Measurements from ENCODE around the gene FCHSD1. TPM values are rescaled to one million over a fixed set of nuclear protein-coding genes. Genes with fewer than 3 reads are reported as not detected.

FCHSD1 gene
- 8.7 and 17.6 TPM in 2 replicates for total RNA-seq (ENCODE audit: low replicate concordance)

- Mint-ChIP-seq H3K4me1 (peaks cover 10% of the 10 kb centered on the region), H3K27ac (peak within 1 kb of the TSS; percentile 55), H3K4me3 (peak within 1 kb of the TSS; percentile 95), H3K36me3 (peaks cover under 1% of the 10 kb centered on the region), H3K9me3 (no peaks in the 10 kb centered on the region), H3K27me3 (ENCODE audit: insufficient read depth, low read depth) (peaks cover 3% of the 10 kb centered on the region)
- TF ChIP-seq CTCF (IDR thresholded peaks at IDR 0.05) (no peak), EZH2phosphoT487 (IDR thresholded peaks at IDR 0.05) (no peak), EZH2 (IDR thresholded peaks at IDR 0.05) (no peak)
- Histone ChIP-seq H2AFZ (replicated peaks) (peak within 1 kb of the TSS; percentile 93), H3K9me3 (ENCODE audit: low read depth) (no peaks in the 10 kb centered on the region), H4K20me1 (ENCODE audit: low read depth) (no peaks in the 10 kb centered on the region), H3K36me3 (no peaks in the 10 kb centered on the region), H3K4me1 (no peaks in the 10 kb centered on the region), H3K9ac (no peak within 1 kb of the TSS), H3K79me2 (ENCODE audit: low read depth) (no peaks in the 10 kb centered on the region), H3F3A (ENCODE audit: low read depth) (peaks cover 11% of the 10 kb centered on the region), H3K4me3 (peak within 1 kb of the TSS; percentile 69), H3K4me2 (peak within 1 kb of the TSS; percentile 94), H3K27me3 (peaks cover 6% of the 10 kb centered on the region), H3K27ac (no peak within 1 kb of the TSS)
- DNase-seq (ENCODE audit: low spot score) = peak; percentile 92
These were observed at the start of gene FCHSD1 for GRCh38 chr5:141650851-141651727. TSS of gene FCHSD1 (minus strand) at chr5:141651418. CDS start at chr5:141651368, 50 bp downstream.

DNA sequence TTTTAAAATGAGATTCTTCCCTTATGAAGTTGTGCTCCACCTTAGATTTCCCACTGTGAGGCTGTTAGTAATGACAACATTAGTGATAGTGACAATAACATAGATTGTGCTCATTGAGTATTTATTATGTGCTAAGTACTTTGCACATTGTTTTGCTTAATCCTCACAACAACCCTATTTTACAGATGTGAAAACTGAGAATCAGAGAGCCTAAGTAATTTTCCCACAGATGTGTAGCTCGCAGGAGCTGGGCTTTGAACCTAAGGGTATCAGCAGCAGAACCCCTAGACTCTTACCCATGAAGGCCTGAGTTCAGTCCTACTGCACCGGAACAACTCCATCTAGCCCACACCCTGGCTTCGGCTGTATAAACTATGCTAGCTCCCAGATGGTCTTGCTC lies 46.4 kb upstream of the FCHSD1 start:
- Mint-ChIP-seq H3K9me3 (no peaks in the 10 kb centered on the region), H3K27ac (no peak overlapping the region), H3K36me3 (no peaks in the 10 kb centered on the region), H3K4me3 (no peak overlapping the region), H3K4me1 (peaks cover 23% of the 10 kb centered on the region), H3K27me3 (ENCODE audit: insufficient read depth, low read depth) (peaks cover 12% of the 10 kb centered on the region)
- DNase-seq (ENCODE audit: low spot score) = no peak
- peaks cover 13% of the 10 kb centered on the region for H3K4me1 ChIP-seq
- H2AFZ ChIP-seq (replicated peaks) = no peak overlapping the region
- TF ChIP-seq EZH2phosphoT487 (IDR thresholded peaks at IDR 0.05) = no peak
- TF ChIP-seq EZH2 (IDR thresholded peaks at IDR 0.05) = no peak
- no peak for TF ChIP-seq CTCF (IDR thresholded peaks at IDR 0.05)
- no peaks in the 10 kb centered on the region for H3K36me3 ChIP-seq
- H4K20me1 ChIP-seq (ENCODE audit: low read depth) = no peaks in the 10 kb centered on the region
- no peak overlapping the region for H3K27ac ChIP-seq
- peaks cover 12% of the 10 kb centered on the region for H3F3A ChIP-seq (ENCODE audit: low read depth)
- H3K27me3 ChIP-seq = peaks cover 28% of the 10 kb centered on the region
- no peaks in the 10 kb centered on the region for H3K9me3 ChIP-seq (ENCODE audit: low read depth)
- H3K9ac ChIP-seq = no peak overlapping the region
- H3K4me3 ChIP-seq = no peak overlapping the region
- no peaks in the 10 kb centered on the region for H3K79me2 ChIP-seq (ENCODE audit: low read depth)
- H3K4me2 ChIP-seq = no peak overlapping the region

DNA sequence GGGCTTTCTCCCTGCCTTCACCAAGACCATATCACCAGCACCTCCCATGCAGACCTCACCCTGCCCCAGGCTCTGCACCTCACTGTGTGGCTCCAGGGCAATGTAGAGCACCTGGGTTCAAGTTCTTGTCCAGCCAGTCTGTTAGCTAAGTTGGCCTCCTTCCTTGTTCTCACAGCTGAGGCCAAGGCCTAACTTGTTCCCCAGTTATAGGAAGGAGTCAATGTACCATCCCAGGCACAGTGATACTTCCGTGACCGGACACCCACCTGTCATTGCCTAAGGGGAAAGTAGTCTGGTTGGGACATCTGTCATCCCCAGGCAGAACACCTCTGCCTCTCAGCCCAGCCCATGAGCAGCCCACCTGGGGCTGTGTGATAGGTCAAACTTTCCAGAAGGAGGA lies 45.2 kb upstream of the FCHSD1 start:
- Histone ChIP-seq H3K9ac (no peak overlapping the region), H3K27me3 (peaks cover 26% of the 10 kb centered on the region), H3K4me3 (no peak overlapping the region), H4K20me1 (ENCODE audit: low read depth) (no peaks in the 10 kb centered on the region), H2AFZ (replicated peaks) (no peak overlapping the region), H3K4me1 (peaks cover 16% of the 10 kb centered on the region), H3K36me3 (no peaks in the 10 kb centered on the region), H3K79me2 (ENCODE audit: low read depth) (no peaks in the 10 kb centered on the region), H3K4me2 (no peak overlapping the region), H3F3A (ENCODE audit: low read depth) (peaks cover 12% of the 10 kb centered on the region), H3K27ac (no peak overlapping the region), H3K9me3 (ENCODE audit: low read depth) (no peaks in the 10 kb centered on the region)
- H3K4me3 Mint-ChIP-seq = no peak overlapping the region
- peak overlapping the region; percentile 72 for H3K27ac Mint-ChIP-seq
- DNase-seq (ENCODE audit: low spot score) = no peak
- H3K36me3 Mint-ChIP-seq = no peaks in the 10 kb centered on the region
- TF ChIP-seq EZH2phosphoT487 (IDR thresholded peaks at IDR 0.05) (no peak), CTCF (IDR thresholded peaks at IDR 0.05) (no peak), EZH2 (IDR thresholded peaks at IDR 0.05) (no peak)
- peaks cover 22% of the 10 kb centered on the region for H3K4me1 Mint-ChIP-seq
- no peaks in the 10 kb centered on the region for H3K9me3 Mint-ChIP-seq
- peaks cover 9% of the 10 kb centered on the region for H3K27me3 Mint-ChIP-seq (ENCODE audit: insufficient read depth, low read depth)
